ENCODE measurements around the gene DLGAP1.

DNA sequence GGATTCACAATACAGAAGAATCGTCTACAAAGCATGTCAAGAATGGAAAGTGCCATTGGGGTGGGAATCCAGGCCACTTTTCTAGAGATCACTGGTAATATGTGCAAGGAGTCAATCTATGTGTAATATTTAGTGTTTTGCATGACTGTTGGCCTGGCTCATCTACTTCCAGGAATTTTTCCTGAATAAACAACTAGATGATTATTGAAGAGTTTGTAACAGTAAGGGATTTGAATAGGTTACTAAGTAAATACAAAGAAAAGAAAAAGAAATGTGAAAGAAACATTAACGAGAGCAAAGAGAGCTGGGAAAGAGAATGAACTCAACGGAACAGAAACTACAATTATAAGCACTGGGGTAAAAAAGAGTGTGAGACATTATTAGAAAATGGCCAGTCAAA is 599.1 kb downstream of the DLGAP1 start:
- TF ChIP-seq, protein P1, sequence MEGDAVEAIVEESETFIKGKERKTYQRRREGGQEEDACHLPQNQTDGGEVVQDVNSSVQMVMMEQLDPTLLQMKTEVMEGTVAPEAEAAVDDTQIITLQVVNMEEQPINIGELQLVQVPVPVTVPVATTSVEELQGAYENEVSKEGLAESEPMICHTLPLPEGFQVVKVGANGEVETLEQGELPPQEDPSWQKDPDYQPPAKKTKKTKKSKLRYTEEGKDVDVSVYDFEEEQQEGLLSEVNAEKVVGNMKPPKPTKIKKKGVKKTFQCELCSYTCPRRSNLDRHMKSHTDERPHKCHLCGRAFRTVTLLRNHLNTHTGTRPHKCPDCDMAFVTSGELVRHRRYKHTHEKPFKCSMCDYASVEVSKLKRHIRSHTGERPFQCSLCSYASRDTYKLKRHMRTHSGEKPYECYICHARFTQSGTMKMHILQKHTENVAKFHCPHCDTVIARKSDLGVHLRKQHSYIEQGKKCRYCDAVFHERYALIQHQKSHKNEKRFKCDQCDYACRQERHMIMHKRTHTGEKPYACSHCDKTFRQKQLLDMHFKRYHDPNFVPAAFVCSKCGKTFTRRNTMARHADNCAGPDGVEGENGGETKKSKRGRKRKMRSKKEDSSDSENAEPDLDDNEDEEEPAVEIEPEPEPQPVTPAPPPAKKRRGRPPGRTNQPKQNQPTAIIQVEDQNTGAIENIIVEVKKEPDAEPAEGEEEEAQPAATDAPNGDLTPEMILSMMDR (IDR thresholded peaks at IDR 0.05; ENCODE audit: poor library complexity), result no peak
- TF ChIP-seq EZH2phosphoT487 (IDR thresholded peaks at IDR 0.05; ENCODE audit: low read depth, severe bottlenecking, unreplicated experiment) (no peak), EZH2 (IDR thresholded peaks at IDR 0.05; ENCODE audit: borderline replicate concordance) (no peak)
